H1 (cell line): ENCODE measurements around the gene RIT2. TPM values are rescaled to one million over a fixed set of nuclear protein-coding genes. Genes with fewer than 3 reads are reported as not detected.

ENCODE experiments used
- CTCF ChIA-PET: fragments of 300-600 bp; sonication (Branson Sonifier 250); formaldehyde crosslinking; loops from one replicate; lab custom pipeline; 2021; ENCODE audit not compliant: partially characterized antibody; lab: Charles Lee
- POLR2A ChIA-PET: fragments of 300-600 bp; sonication (Branson Sonifier 250); formaldehyde crosslinking; loops from one replicate; lab custom pipeline; 2021; ENCODE audit warnings: inconsistent platforms; ENCODE audit not compliant: partially characterized antibody; lab: Charles Lee
- DNase-seq, 2 experiments: peaks; one replicate each; pipeline versions ENCODE4 v3.0.0 to v3.0.0-alpha.2; 2010 to 2022; ENCODE audit warnings: low spot score in 2 of 2, low read depth in 1 of 2, mixed read lengths in 1 of 2
- FAIRE-seq: peaks from 2 replicates; lab custom pipeline; 2011; peaks lifted over from hg19 to GRCh38; lab: Jason Lieb, UNC
- H2AFZ ChIP-seq: 2 replicates; pipeline ENCODE4 v1.8.1; 2012; ENCODE audit warnings: low read length, inconsistent platforms
- H2AK5ac ChIP-seq: 2 replicates; pipeline ENCODE4 v1.6.1; 2013; ENCODE audit warnings: low read depth, low read length
- H2BK120ac ChIP-seq: replicated peaks from 2 replicates; pipeline ENCODE3; 2013; ENCODE audit warnings: low read depth, low read length, inconsistent platforms
- H2BK12ac ChIP-seq: 2 replicates; pipeline ENCODE4 v1.6.1; 2013; ENCODE audit warnings: low read depth, low read length
- H2BK15ac ChIP-seq: 2 replicates; pipeline ENCODE4 v1.6.1; 2013; ENCODE audit warnings: low read length
- H2BK20ac ChIP-seq: 2 replicates; pipeline ENCODE4 v1.6.1; 2013; ENCODE audit warnings: low read length
- H2BK5ac ChIP-seq: 2 replicates; pipeline ENCODE4 v1.6.1; 2013; ENCODE audit warnings: low read depth, low read length
- H3K14ac ChIP-seq: 2 replicates; pipeline ENCODE4 v1.6.1; 2013; ENCODE audit warnings: inconsistent platforms; ENCODE audit not compliant: insufficient read length
- H3K18ac ChIP-seq: 2 replicates; pipeline ENCODE4 v1.6.1; 2013; ENCODE audit warnings: low read length; ENCODE audit errors: extremely low read depth
- H3K23ac ChIP-seq: 2 replicates; pipeline ENCODE4 v1.6.1; 2013; ENCODE audit warnings: inconsistent platforms; ENCODE audit not compliant: insufficient read length
- H3K23me2 ChIP-seq: 2 replicates; pipeline ENCODE4 v1.6.1; 2013; ENCODE audit warnings: low read depth, low read length
- H3K27ac ChIP-seq: 2 replicates; pipeline ENCODE4 v1.6.1; 2011; ENCODE audit warnings: low read depth, low read length, inconsistent platforms
- H3K27me3 ChIP-seq, 4 experiments: replicated peaks in 1 of 4; 1 replicate in 1 of 4; 2 replicates in 3 of 4; pipeline versions ENCODE4 v1.6.1 to v1.8.1; 2011 to 2013; ENCODE audit warnings: low read length in 3 of 4, mild to moderate bottlenecking in 3 of 4, inconsistent platforms in 2 of 4, mixed read lengths in 2 of 4, moderate library complexity in 1 of 4; ENCODE audit not compliant: control insufficient read depth in 3 of 4, insufficient read depth in 3 of 4; ENCODE audit errors: extremely low read depth in 1 of 4
- H3K36me3 ChIP-seq, 4 experiments: 2 replicates each; pipeline versions ENCODE4 v1.6.1 to v1.8.1; 2011 to 2013; ENCODE audit warnings: mild to moderate bottlenecking in 4 of 4, low read length in 3 of 4, moderate library complexity in 2 of 4, control low read depth in 1 of 4, inconsistent platforms in 1 of 4; ENCODE audit not compliant: insufficient read depth in 4 of 4, control insufficient read depth in 2 of 4
- H3K4ac ChIP-seq: replicated peaks from 2 replicates; pipeline ENCODE3; 2013; ENCODE audit warnings: low read length, low read depth, mixed read lengths, inconsistent platforms; ENCODE audit not compliant: insufficient read length
- H3K4me1 ChIP-seq, 4 experiments: replicated peaks in 1 of 4; 1 replicate in 1 of 4; 2 replicates in 3 of 4; pipeline versions ENCODE4 v1.6.1 to v1.8.1; 2011 to 2013; ENCODE audit warnings: low read length in 3 of 4, inconsistent platforms in 2 of 4, mixed read lengths in 1 of 4; ENCODE audit not compliant: insufficient read depth in 4 of 4, control insufficient read depth in 3 of 4
- H3K4me2 ChIP-seq, 2 experiments: 2 replicates each; pipeline versions ENCODE4 v1.6.1 to v1.8.1; 2011 to 2013; ENCODE audit warnings: low read depth in 2 of 2, low read length in 2 of 2, control low read depth in 1 of 2, inconsistent platforms in 1 of 2, mild to moderate bottlenecking in 1 of 2; ENCODE audit not compliant: insufficient read depth in 1 of 2
- H3K4me3 ChIP-seq, 4 experiments: fragments of 200-600, 300-600 bp in 1 of 4; sonication (generic), shearing (Covaris generic), sonication (Bioruptor Twin) in 1 of 4; 2 replicates each; pipeline versions ENCODE4 v1.5.1 to v1.8.1; 2011 to 2016; ENCODE audit warnings: low read length in 4 of 4, low read depth in 3 of 4, control low read depth in 2 of 4, inconsistent platforms in 2 of 4, mild to moderate bottlenecking in 2 of 4, mixed read lengths in 1 of 4, moderate library complexity in 1 of 4; ENCODE audit not compliant: insufficient read depth in 2 of 4; ENCODE audit errors: extremely low read depth in 1 of 4
- H3K56ac ChIP-seq: replicated peaks from 2 replicates; pipeline ENCODE3; 2013; ENCODE audit warnings: low read depth, mild to moderate bottlenecking, mixed read lengths, low read length, inconsistent platforms; ENCODE audit not compliant: insufficient read length
- H3K79me1 ChIP-seq: 2 replicates; pipeline ENCODE4 v1.6.1; 2013; ENCODE audit warnings: low read depth, low read length, control low read depth
- H3K79me2 ChIP-seq, 2 experiments: 2 replicates each; pipeline versions ENCODE4 v1.6.1 to v1.8.1; 2012 to 2013; ENCODE audit warnings: low read length in 2 of 2, mild to moderate bottlenecking in 2 of 2, inconsistent platforms in 1 of 2; ENCODE audit not compliant: insufficient read depth in 2 of 2, control insufficient read depth in 1 of 2
- H3K9ac ChIP-seq, 4 experiments: replicated peaks in 1 of 4; 1 replicate in 1 of 4; 2 replicates in 3 of 4; pipeline versions ENCODE4 v1.6.1 to v1.8.1; 2011 to 2013; ENCODE audit warnings: low read depth in 3 of 4, low read length in 3 of 4, control low read depth in 2 of 4, mild to moderate bottlenecking in 2 of 4, moderate library complexity in 2 of 4, inconsistent platforms in 1 of 4; ENCODE audit errors: extremely low read depth in 1 of 4
- H3K9me3 ChIP-seq, 2 experiments: 2 replicates each; pipeline versions ENCODE4 v1.6.1 to v1.8.1; 2012 to 2013; ENCODE audit warnings: mild to moderate bottlenecking in 2 of 2, moderate library complexity in 2 of 2, control low read depth in 1 of 2, inconsistent platforms in 1 of 2, low read depth in 1 of 2, low read length in 1 of 2, mixed read lengths in 1 of 2; ENCODE audit not compliant: insufficient read depth in 2 of 2
- H4K20me1 ChIP-seq, 2 experiments: replicated peaks in 1 of 2; 2 replicates each; pipeline versions ENCODE3 to v1.8.1; 2011 to 2013; ENCODE audit warnings: inconsistent platforms in 2 of 2, low read length in 2 of 2, mild to moderate bottlenecking in 1 of 2; ENCODE audit not compliant: insufficient read depth in 2 of 2, control insufficient read depth in 1 of 2
- H4K5ac ChIP-seq: 2 replicates; pipeline ENCODE4 v1.6.1; 2013; ENCODE audit warnings: low read length, low read depth, mixed read lengths, inconsistent platforms; ENCODE audit not compliant: insufficient read length
- H4K8ac ChIP-seq: 2 replicates; pipeline ENCODE4 v1.8.0; 2013; ENCODE audit warnings: mild to moderate bottlenecking, moderate library complexity, low read length, inconsistent platforms; ENCODE audit not compliant: insufficient read depth; ENCODE audit errors: extremely low read depth
- H4K91ac ChIP-seq: replicated peaks from 2 replicates; pipeline ENCODE3; 2013; ENCODE audit warnings: low read length, mixed read lengths, inconsistent platforms; ENCODE audit not compliant: insufficient read length
- ATF3 ChIP-seq: IDR thresholded peaks from 2 replicates; pipeline ENCODE4 v1.6.1; 2011; ENCODE audit warnings: low read depth, mild to moderate bottlenecking, low read length; ENCODE audit not compliant: insufficient read depth
- CBX8 ChIP-seq: fragments of 300-800, 300-1000 bp; sonication (generic); IDR thresholded peaks from 2 replicates; pipeline ENCODE4 v1.7.1; 2016; ENCODE audit warnings: low read depth, low read length, borderline replicate concordance
- JUND ChIP-seq: IDR thresholded peaks from 2 replicates; pipeline ENCODE4 v1.6.1; 2011; ENCODE audit warnings: mild to moderate bottlenecking, improper control_type of control experiment, low read length
- MAFK ChIP-seq: IDR thresholded peaks from 2 replicates; pipeline ENCODE4 v1.6.1; 2012; ENCODE audit warnings: low read depth, mild to moderate bottlenecking, improper control_type of control experiment, low read length
- MAX ChIP-seq: IDR thresholded peaks from 2 replicates; pipeline ENCODE4 v1.6.1; 2012; ENCODE audit warnings: inconsistent platforms
- RNF2 ChIP-seq: fragments of 200-900, 300-1000 bp; sonication (generic); IDR thresholded peaks from 2 replicates; pipeline ENCODE4 v1.7.1; 2016; ENCODE audit warnings: borderline replicate concordance, low read depth, mild to moderate bottlenecking, antibody characterized with exemption, low read length; ENCODE audit not compliant: poor library complexity, severe bottlenecking; ENCODE audit errors: missing control alignments
- RXRA ChIP-seq: IDR thresholded peaks from 2 replicates; pipeline ENCODE4 v1.6.1; 2011; ENCODE audit warnings: low read depth, mild to moderate bottlenecking, low read length, moderate library complexity; ENCODE audit not compliant: insufficient read depth
- SIN3A ChIP-seq, 2 experiments: IDR thresholded peaks in 1 of 2; conservative IDR thresholded peaks in 1 of 2; 2 replicates each; pipeline ENCODE4 v1.6.1; 2011 to 2012; ENCODE audit warnings: low read length in 2 of 2, improper control_type of control experiment in 1 of 2, low read depth in 1 of 2, mild to moderate bottlenecking in 1 of 2
- SP1 ChIP-seq: IDR thresholded peaks from 2 replicates; pipeline ENCODE4 v1.6.1; 2011; ENCODE audit warnings: low read depth, low read length
- WGBS, 2 experiments: shearing (Covaris generic) in 1 of 2; methylation state at CpG; one replicate each; pipeline versions ENCODE4 v1.1.6 to v1.1.7; 2013 to 2015; ENCODE audit warnings: low lambda C conversion rate in 2 of 2, mixed read lengths in 2 of 2, inconsistent platforms in 1 of 2, low coverage in 1 of 2, missing lambda C conversion rate in 1 of 2; ENCODE audit not compliant: insufficient replicate concordance in 2 of 2, insufficient coverage in 1 of 2, insufficient read length in 1 of 2; ENCODE audit errors: extremely low coverage in 1 of 2, missing lambda C conversion rate in 1 of 2; 5-methylcytosine and 5-hydroxymethylcytosine counted together
- polyA plus RNA-seq, 7 experiments: library from polyadenylated mRNA; depleted of rRNA in 3 of 7; stranded (reverse) in 5 of 7; unstranded in 2 of 7; fragments of >200 nt in 5 of 7; fragments of 200-250 nt in 2 of 7; gene quantifications; 1 replicate in 5 of 7; 2 replicates in 1 of 7; 4 replicates in 1 of 7; pipeline versions ENCODE4 v1.2.1 to v1.2.3, GENCODE V29; 2011 to 2013; ENCODE audit warnings: missing spikeins in 2 of 7, mixed read lengths in 2 of 7
- total RNA-seq: library from RNA; stranded (reverse); fragmentation: NEBNext Ultra II Directional; extraction: Animal tissue kit (Norgen Biotek cat#: 25700); gene quantifications from 2 replicates; pipeline ENCODE4 v1.2.1, GENCODE V29; 2021

RIT2 gene
- total and polyA plus RNA-seq, 2 of the 8 experiments (the other 6 are each of a cell fraction or from before 2014, with no cell fraction given) = 0.67 to 3.2 TPM

- Histone ChIP-seq H3K79me2 (no peaks in the 10 kb centered on the region), H3K27me3 (no peaks in the 10 kb centered on the region), H3K56ac (no peak overlapping the region), H3K23ac (no peak overlapping the region), H4K91ac (no peak overlapping the region), H3K14ac (no peak overlapping the region), H2BK15ac (no peak overlapping the region), H4K5ac (no peak overlapping the region), H3K4me1 (peaks cover 0 to 8% (median 1%) of the 10 kb centered on the region in 4 experiments; a peak in 2 of 7 replicates), H3K4me2 (no peak overlapping the region), H2BK120ac (no peak overlapping the region), H3K18ac (no peak overlapping the region), H3K79me1 (no peaks in the 10 kb centered on the region), H2BK20ac (no peak overlapping the region), H3K4me3 (no peak overlapping the region), H2AK5ac (no peak overlapping the region), H2BK5ac (no peak overlapping the region), H3K4ac (no peak overlapping the region), H3K27ac (no peak overlapping the region), H4K20me1 (no peaks in the 10 kb centered on the region), H2BK12ac (no peak overlapping the region), H4K8ac (no peak overlapping the region), H3K9me3 (no peaks in the 10 kb centered on the region), H3K36me3 (no peaks in the 10 kb centered on the region), H3K9ac (no peak overlapping the region), H2AFZ (no peak overlapping the region), H3K23me2 (no peaks in the 10 kb centered on the region)
- no peak for FAIRE-seq
- 90% methylated on average over 5 of the region's 5 CpGs; no CpG with 5 or more reads in 1 of the 2 experiments for WGBS, 2 experiments
- no peak for DNase-seq
- POLR2A ChIA-PET = no interaction called here
- CTCF ChIA-PET = interaction anchor here (1.2 kb wide), 1 partner anchor 728 kb away, joined by 3 read pairs; no protein-coding TSS in a partner anchor
- TF ChIP-seq MAX (no peak), RNF2 (no peak), JUND (no peak), ATF3 (no peak), SIN3A (conservative IDR thresholded peaks at IDR 0.05 in 1 of 2, IDR thresholded peaks at IDR 0.05 in 1 of 2; ENCODE audit: low read depth in 1 of 2, low read length in 2 of 2) (no peak), SP1 (no peak), RXRA (no peak), CBX8 (no peak), MAFK (no peak)
These were observed 334.1 kb downstream of the RIT2 start for GRCh38 chr18:42781298-42781815.
